ENCODE results near the gene CC2D1A.

DNA sequence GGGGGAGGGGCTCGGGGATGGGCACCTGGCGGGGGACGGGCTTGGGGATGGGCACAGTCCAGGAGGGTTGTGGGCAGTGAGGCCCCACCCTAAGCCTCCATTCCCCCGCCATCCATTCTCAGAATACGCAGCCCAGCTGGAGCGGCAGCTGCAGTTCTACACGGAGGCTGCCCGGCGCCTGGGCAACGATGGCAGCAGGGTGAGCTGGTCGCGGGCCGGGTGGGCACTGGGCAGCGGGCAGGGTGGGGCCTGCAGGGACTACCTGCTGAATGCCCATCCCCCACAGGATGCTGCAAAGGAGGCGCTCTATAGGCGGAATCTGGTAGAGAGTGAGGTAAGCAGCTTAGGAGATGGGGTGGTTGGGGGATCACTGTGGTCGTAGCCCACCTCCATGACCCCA lies 24.0 kb downstream of the CC2D1A start:
- TF ChIP-seq, protein P1, sequence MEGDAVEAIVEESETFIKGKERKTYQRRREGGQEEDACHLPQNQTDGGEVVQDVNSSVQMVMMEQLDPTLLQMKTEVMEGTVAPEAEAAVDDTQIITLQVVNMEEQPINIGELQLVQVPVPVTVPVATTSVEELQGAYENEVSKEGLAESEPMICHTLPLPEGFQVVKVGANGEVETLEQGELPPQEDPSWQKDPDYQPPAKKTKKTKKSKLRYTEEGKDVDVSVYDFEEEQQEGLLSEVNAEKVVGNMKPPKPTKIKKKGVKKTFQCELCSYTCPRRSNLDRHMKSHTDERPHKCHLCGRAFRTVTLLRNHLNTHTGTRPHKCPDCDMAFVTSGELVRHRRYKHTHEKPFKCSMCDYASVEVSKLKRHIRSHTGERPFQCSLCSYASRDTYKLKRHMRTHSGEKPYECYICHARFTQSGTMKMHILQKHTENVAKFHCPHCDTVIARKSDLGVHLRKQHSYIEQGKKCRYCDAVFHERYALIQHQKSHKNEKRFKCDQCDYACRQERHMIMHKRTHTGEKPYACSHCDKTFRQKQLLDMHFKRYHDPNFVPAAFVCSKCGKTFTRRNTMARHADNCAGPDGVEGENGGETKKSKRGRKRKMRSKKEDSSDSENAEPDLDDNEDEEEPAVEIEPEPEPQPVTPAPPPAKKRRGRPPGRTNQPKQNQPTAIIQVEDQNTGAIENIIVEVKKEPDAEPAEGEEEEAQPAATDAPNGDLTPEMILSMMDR (IDR thresholded peaks at IDR 0.05; ENCODE audit: insufficient read depth, low read depth, low read length): no peak
- TF ChIP-seq EZH2 (IDR thresholded peaks at IDR 0.05; ENCODE audit: insufficient read depth, low read length): no peak

All from astrocyte (in vitro differentiated cells and primary cell).